Left lobe of liver (tissue), 2 donors: ENCODE measurements around the gene CRISPLD2. TPM values are rescaled to one million over a fixed set of nuclear protein-coding genes. Genes with fewer than 3 reads are reported as not detected.
"Not testable (repeated sequence)": the region's sequence is repeated elsewhere in the genome, so short reads cannot be mapped to it uniquely, and the experiment has no call there.

Experiments
- ATAC-seq: fragments of 200-7000 bp; cut with Tn5 transposase; one replicate; pipeline ENCODE4 v1.9.1; 2020; ENCODE audit warnings: mild to moderate bottlenecking, moderate library complexity
- DNase-seq: peaks from one replicate; pipeline ENCODE4 v3.0.0-alpha.2; 2020; ENCODE audit warnings: low spot score
- total RNA-seq: library from RNA; stranded (reverse); gene quantifications from one replicate; pipeline ENCODE4 v1.2.1, GENCODE V29; 2021
- donor health status: DM: no; HTN: no; CAD: no; lungs with moderate emphysema.
- donor health status: DM: no; HTN: yes; CAD: no.

Gene CRISPLD2
- total RNA-seq, 1 donor from 2014 or later, result 4.5 TPM

GRCh38 chr16:84926462-84926861 is 106.7 kb downstream of the CRISPLD2 start:
- ATAC-seq, result no peak
- no peak for DNase-seq

- DNase-seq (no peak), ATAC-seq (peak; percentile 5)
These were observed 108.1 kb downstream of the CRISPLD2 start for GRCh38 chr16:84927621-84928591.

GRCh38 chr16:84928679-84929420 is 109.1 kb downstream of the CRISPLD2 start:
- ATAC-seq, result no peak
- no peak for DNase-seq

GRCh38 chr16:84929421-84930297 is 109.9 kb downstream of the CRISPLD2 start:
- DNase-seq (no peak), ATAC-seq (no peak)

GRCh38 chr16:84930298-84931106 is 110.7 kb downstream of the CRISPLD2 start:
- no peak for ATAC-seq

GRCh38 chr16:84931107-84931494 is 111.3 kb downstream of the CRISPLD2 start:
- DNase-seq, result no peak
- no peak for ATAC-seq

More at GRCh38 chr16:84930298-84931106, 110.7 kb downstream of the CRISPLD2 start:
- DNase-seq, result no peak

GRCh38 chr16:84931506-84931905 is 111.7 kb downstream of the CRISPLD2 start:
- DNase-seq, result no peak
- ATAC-seq, result no peak

- DNase-seq, result no peak
- no peak for ATAC-seq
These were observed 112.9 kb downstream of the CRISPLD2 start for GRCh38 chr16:84932681-84933080.

GRCh38 chr16:84933774-84934631 is 114.2 kb downstream of the CRISPLD2 start:
- ATAC-seq (peak; percentile 95), DNase-seq (peak; percentile 94)

- ATAC-seq (no peak), DNase-seq (no peak)
These were observed 117.6 kb downstream of the CRISPLD2 start for GRCh38 chr16:84937196-84938005.

GRCh38 chr16:84938616-84939015 is 118.8 kb downstream of the CRISPLD2 start:
- not testable (repeated sequence) for DNase-seq, ATAC-seq

GRCh38 chr16:84940670-84941551 is 121.1 kb downstream of the CRISPLD2 start:
- DNase-seq (no peak), ATAC-seq (peak; percentile 91)

- ATAC-seq, result no peak
- DNase-seq, result no peak
These were observed 122.1 kb downstream of the CRISPLD2 start for GRCh38 chr16:84941921-84942320.

- ATAC-seq (no peak), DNase-seq (no peak)
These were observed 123.0 kb downstream of the CRISPLD2 start for GRCh38 chr16:84942786-84943185.

- ATAC-seq, result no peak
- no peak for DNase-seq
These were observed 123.8 kb downstream of the CRISPLD2 start for GRCh38 chr16:84943620-84944019.

- DNase-seq (no peak), ATAC-seq (no peak)
These were observed 127.2 kb downstream of the CRISPLD2 start for GRCh38 chr16:84947022-84947421.
